Chondrocyte (in vitro differentiated cells): Measurements from ENCODE around the gene S100P. TPM values are rescaled to one million over a fixed set of nuclear protein-coding genes. Genes with fewer than 3 reads are reported as not detected.

Experiments used
- DNase-seq: peaks from one replicate; pipeline ENCODE4 v3.0.0; 2021; ENCODE audit warnings: mixed read lengths, low spot score
- H3K27ac Mint-ChIP-seq: one replicate; pipeline ENCODE4 v1.8.0; 2021; ENCODE audit warnings: mild to moderate bottlenecking, moderate library complexity, mixed read lengths; ENCODE audit not compliant: unreplicated experiment
- H3K27me3 Mint-ChIP-seq: 2 replicates; pipeline ENCODE4 v1.8.0; 2021; ENCODE audit warnings: low read depth, mixed read lengths
- H3K36me3 Mint-ChIP-seq: 2 replicates; pipeline ENCODE4 v1.8.0; 2021; ENCODE audit warnings: low read depth, mixed read lengths
- H3K4me1 Mint-ChIP-seq: 2 replicates; pipeline ENCODE4 v1.8.0; 2021; ENCODE audit warnings: low read depth, mild to moderate bottlenecking, mixed read lengths
- H3K4me3 Mint-ChIP-seq: one replicate; pipeline ENCODE4 v1.8.0; 2021; ENCODE audit warnings: mild to moderate bottlenecking, moderate library complexity, mixed read lengths; ENCODE audit not compliant: unreplicated experiment
- H3K9me3 Mint-ChIP-seq: 2 replicates; pipeline ENCODE4 v1.8.0; 2021; ENCODE audit warnings: low read depth, mixed read lengths
- total RNA-seq: library from RNA; stranded (reverse); gene quantifications from 3 replicates; pipeline ENCODE4 v1.2.1, GENCODE V29; 2021
- TF ChIP-seq, protein P1 (sequence below): fragments of 200-600 bp; sonication (generic); IDR thresholded peaks from 2 replicates; pipeline ENCODE4 v1.5.0; 2021; ENCODE audit warnings: antibody characterized with exemption, mild to moderate bottlenecking, moderate library complexity

The S100P gene
- total RNA-seq, 1 donor from 2014 or later = 0.95 TPM

DNA sequence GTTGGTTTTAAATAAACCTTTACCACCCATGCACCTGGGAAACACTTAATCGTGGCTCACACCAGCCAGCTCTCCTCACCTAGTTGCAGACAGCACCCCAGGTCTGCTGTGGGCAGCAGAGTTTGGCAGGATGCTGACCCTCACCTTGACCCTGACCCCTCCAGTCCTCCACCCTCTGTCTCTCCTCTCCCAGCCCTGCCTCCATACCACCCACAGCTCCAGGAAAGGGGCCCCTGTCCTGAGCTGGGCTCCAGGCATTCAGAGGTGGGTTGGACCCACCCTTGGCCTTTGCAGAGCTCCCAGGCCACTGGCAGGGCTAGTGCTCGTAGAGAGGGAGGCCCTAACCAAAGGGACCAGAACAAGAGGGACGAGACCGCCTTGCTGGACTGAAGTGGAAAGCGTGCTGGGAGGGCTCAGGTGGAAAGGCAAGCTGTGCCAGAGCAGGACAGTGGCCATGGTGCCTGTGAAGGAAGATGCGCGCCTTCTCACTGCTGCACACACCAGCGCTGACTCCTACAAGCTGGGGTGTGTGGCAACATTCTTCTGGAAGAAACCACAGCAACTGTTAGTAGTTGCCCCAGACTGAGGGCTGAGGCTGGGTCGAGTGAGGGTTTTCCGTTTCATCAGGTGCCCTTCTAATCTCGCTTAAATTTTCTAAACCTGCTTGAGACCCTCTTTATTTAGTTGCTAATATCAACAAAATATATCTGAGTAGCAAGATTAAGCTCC is 10.7 kb upstream of the S100P start:
- H3K4me3 Mint-ChIP-seq = no peak overlapping the region

DNA sequence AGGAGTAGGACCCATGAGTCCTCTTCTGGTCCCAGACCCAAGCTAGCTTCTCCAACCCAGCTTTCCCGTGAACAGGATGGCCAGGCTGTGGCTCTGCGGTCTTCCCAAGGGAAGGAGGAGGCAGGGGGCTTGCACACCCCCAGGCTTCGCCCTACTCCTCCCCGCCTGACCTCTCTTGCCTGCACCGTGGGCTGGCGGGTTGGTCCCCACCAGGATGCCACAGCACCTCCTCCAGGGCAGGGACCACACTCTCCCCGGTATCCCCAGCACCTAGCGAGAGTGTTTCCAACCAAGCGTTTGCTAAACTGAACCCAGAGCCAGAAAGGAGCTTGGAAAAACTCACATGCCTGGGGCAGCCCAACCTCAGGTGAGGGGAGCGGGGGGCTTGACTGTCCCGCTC is 9.0 kb upstream of the S100P start:
- Mint-ChIP-seq H3K27ac (no peak overlapping the region), H3K4me1 (peaks cover 17% of the 10 kb centered on the region), H3K36me3 (peaks cover 5% of the 10 kb centered on the region), H3K9me3 (peaks cover 7% of the 10 kb centered on the region), H3K27me3 (no peaks in the 10 kb centered on the region), H3K4me3 (no peak overlapping the region)
- no peak for DNase-seq
- TF ChIP-seq, protein P1, sequence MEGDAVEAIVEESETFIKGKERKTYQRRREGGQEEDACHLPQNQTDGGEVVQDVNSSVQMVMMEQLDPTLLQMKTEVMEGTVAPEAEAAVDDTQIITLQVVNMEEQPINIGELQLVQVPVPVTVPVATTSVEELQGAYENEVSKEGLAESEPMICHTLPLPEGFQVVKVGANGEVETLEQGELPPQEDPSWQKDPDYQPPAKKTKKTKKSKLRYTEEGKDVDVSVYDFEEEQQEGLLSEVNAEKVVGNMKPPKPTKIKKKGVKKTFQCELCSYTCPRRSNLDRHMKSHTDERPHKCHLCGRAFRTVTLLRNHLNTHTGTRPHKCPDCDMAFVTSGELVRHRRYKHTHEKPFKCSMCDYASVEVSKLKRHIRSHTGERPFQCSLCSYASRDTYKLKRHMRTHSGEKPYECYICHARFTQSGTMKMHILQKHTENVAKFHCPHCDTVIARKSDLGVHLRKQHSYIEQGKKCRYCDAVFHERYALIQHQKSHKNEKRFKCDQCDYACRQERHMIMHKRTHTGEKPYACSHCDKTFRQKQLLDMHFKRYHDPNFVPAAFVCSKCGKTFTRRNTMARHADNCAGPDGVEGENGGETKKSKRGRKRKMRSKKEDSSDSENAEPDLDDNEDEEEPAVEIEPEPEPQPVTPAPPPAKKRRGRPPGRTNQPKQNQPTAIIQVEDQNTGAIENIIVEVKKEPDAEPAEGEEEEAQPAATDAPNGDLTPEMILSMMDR = no peak

More for the DNA sequence above, 10.7 kb upstream of the S100P start:
- no peak for DNase-seq
- H3K9me3 Mint-ChIP-seq = peaks cover 7% of the 10 kb centered on the region
- H3K36me3 Mint-ChIP-seq = peaks cover 5% of the 10 kb centered on the region
- peaks cover under 1% of the 10 kb centered on the region for H3K4me1 Mint-ChIP-seq
- TF ChIP-seq, protein P1 = no peak
- H3K27ac Mint-ChIP-seq = no peak overlapping the region
- H3K27me3 Mint-ChIP-seq = no peaks in the 10 kb centered on the region

DNA sequence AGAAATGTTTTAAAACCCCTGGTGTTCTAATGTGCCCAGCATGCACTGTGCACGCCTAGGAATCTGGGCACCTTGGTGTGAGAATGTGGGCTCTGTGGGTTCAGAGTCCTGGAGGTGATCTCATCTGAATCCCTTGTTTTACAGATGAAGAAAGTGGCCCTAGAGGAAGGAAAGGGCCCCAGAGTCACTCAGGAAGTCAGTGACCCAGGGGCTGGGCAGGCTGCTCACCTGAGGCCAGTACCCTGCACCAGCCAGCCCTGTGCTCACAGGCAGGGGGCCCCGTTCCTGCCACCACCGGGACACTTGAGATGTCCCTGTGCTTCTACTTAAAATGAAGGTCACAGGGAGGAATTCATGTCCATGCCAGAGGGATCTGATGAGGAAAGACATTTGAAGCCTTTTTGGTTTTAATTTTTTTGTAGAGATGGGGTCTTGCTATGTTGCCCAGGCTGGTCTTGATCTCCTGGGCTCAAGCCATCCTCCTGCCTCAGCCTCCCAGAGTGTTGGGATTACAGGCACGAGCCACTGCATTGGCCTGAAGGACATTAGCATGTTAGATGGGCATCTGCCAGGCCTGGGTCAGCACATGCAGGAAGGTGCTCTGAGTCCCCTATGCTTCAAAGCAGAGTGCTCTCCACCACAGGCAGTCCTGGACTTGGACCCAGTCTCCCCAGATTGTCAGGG is 7.4 kb upstream of the S100P start:
- H3K4me3 Mint-ChIP-seq = no peak overlapping the region
- TF ChIP-seq, protein P1 = no peak
- no peaks in the 10 kb centered on the region for H3K27me3 Mint-ChIP-seq
- H3K36me3 Mint-ChIP-seq = no peaks in the 10 kb centered on the region
- H3K9me3 Mint-ChIP-seq = no peaks in the 10 kb centered on the region
- no peak overlapping the region for H3K27ac Mint-ChIP-seq
- DNase-seq = no peak
- H3K4me1 Mint-ChIP-seq = peaks cover 25% of the 10 kb centered on the region

DNA sequence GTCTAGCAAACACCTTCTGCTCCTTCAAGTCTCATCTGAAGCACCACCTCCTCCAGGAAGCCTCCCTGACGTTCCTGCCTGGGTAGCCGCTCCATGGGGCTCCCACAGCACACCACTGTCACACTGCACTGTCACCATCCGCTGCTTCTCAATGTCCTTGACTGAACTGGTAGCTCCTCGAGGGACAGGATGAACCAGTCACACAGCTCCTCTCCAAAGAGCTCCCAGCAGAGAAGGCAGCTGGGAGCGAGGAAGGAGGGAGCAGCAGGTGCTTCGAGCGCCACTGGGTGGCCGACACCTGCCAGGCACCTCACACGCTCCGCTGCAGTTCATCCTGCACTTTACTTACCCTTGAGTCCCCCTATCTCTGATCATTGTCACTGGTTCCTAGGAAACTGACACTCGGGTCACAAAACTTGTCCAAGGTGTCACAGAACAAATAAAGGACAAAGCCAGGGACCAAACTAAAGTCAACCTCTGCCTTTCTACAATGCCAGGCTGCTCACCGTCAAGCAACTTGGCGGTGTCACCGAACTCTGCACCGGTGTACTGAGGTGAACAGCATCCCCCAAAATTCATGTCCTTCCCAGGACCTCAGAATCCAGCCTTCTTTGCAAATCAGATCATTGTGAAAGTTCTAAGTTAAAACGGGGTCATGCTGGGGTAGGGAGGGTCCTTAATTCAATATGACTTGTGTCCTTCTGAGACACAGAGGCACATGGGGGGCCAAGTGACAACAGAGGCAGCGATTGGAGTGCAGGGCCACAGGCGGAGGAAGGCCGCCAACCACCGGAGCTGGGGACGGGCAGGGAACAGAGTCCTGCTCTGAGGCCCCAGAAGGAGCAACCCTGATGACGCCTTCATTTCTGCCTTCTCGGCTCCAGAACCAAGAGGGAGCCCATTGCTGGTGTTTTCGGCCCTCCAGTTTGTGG is 5.5 kb upstream of the S100P start:
- no peaks in the 10 kb centered on the region for H3K9me3 Mint-ChIP-seq
- H3K36me3 Mint-ChIP-seq = no peaks in the 10 kb centered on the region
- H3K27me3 Mint-ChIP-seq = no peaks in the 10 kb centered on the region
- peak overlapping the region; percentile 52 for H3K4me3 Mint-ChIP-seq
- peak overlapping the region; percentile 95 for H3K27ac Mint-ChIP-seq
- DNase-seq = no peak
- peaks cover 30% of the 10 kb centered on the region for H3K4me1 Mint-ChIP-seq
- TF ChIP-seq, protein P1 = no peak
